ENCODE measurements around the gene PRR5L.
A peak's percentile ranks its signal among the peaks of the same experiment; 100 is the strongest.
"Not testable (repeated sequence)": the region's sequence is repeated elsewhere in the genome, so short reads cannot be mapped to it uniquely, and the experiment has no call there.

Gene PRR5L

DNA sequence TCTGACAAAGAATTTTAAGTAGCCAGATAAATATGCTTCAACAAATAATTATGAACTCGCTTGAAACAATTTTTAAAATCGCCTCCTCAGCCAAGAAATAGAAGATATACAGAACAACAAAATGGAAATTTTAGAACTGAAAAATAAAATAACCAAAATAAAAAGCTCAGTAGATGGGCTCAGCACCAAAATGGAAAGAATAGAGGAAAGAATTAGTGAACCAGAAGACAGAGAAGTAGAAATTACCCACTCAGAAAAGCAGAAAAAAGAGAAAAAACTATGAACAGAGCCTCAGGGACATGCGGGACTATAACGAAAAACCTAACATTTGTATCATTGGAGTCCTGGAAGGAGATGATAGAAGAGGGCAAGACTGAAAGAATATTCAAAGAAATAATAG, 14.2 kb upstream of the PRR5L start:
- ATAC-seq (no peak), DNase-seq (no peak)

DNA sequence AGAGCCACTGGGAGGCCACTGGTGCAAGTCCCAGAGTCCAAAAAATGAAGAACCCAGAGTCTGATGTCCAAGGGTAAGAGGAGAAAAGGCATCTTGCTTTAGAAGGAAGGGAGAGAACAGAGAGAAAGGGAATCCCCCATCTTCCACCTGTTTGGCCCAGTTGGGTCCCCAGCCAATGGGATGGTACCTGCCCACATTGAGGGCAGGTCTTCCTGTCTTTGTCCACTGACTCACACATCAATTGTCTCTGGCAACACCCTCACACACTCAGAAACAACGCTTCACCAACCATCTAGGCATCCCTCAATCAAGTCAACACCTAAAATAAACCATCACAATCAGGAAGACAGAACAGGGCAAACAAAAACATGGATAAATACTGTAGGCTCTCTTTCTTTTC, 13.2 kb upstream of the PRR5L start:
- no peak for DNase-seq
- no peak for ATAC-seq

DNA sequence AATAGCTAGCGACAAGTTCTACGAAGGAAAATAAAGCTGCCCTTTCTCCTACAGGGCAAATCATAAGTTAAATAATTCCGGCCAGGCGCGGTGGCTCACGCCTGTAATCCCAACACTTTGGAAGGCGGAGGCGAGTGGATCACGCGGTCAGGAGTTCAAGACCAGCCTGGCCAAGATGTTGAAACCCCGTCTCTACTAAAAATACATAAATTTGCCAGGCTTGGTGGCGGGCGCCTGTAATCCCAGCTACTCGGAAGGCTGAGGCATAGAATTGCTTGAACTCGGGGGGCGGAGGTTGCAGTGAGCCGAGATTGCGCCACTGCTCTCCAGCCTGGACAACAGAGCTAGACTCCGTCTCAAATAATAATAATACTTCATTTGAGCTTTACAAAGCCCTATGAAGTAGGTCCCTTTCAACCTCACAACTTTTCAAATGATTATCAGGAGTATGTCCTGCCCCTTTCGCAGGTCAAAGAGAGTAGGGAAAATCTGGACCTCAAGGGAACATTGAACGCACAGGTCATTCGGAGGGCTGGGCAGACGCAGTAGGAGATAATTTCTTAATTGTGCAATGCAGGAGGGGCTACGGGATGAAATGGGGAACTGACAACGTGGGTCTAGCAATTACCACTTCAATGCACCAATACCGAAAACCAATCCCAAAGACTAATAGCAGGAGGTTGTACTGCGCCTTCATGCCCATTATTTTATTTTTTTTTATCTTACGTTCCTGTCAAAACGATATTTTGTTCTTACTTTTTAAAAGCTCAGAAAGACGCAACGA, 7.5 kb upstream of the PRR5L start:
- ATAC-seq (no peak), DNase-seq (no peak)

DNA sequence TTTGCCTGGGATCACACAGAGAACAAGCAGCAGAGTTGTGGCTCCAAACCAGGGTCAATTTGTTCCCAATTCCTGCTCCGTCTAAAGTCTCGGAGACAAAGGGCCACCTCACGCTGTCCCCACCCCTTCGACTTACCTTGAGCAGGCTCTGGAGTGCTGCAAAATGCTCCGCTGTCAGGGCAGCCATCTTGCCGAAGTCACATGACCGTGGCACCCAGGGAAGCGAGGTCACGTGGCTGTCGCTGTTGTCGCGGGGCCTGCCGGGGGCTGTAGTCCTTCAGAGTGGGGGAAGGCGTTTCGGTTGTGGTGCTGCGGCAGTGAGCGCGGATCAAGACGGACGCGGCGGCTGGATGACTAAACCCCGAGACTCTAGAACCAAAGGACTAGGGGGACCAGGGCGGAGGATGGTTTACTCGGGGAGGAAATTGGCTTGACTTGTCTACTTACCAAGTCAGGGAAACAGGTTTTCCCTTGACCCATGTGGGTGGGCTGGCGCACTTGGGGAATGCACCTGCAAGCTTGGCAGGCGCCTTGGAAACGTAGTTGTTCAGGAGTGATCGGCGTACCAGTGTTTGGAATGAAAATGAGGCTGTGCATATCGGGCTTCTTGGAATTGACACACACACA, 6.7 kb upstream of the PRR5L start, which contains the start of gene COMMD9:
Gene COMMD9, minus strand, starts transcription at position 199 of the 627 bp plus-strand sequence. Its CDS starts 12 bp downstream, at position 187.
- ATAC-seq (peak; percentile 99), DNase-seq (peak; percentile 93)

DNA sequence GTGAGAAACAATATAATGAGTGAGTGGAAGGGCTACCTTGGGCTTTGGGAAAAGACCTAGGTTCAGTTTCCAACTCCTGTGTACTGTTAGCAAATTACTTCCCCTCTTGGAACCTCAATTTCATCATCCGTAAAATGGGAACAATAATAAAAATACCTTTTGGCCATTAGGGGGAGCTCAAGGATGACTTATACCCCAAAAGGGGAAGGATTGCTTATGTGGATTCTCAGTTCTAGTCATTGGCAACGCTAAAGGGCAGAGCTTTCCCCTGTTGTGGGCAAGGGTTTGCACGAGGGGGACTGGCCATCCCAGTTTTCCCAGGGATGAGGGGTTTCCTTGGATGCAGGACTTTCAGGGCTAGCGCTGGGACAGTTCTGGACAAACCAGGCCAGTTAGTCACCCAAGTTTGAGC, 3.8 kb upstream of the PRR5L start:
- ATAC-seq (no peak), DNase-seq (no peak)

DNA sequence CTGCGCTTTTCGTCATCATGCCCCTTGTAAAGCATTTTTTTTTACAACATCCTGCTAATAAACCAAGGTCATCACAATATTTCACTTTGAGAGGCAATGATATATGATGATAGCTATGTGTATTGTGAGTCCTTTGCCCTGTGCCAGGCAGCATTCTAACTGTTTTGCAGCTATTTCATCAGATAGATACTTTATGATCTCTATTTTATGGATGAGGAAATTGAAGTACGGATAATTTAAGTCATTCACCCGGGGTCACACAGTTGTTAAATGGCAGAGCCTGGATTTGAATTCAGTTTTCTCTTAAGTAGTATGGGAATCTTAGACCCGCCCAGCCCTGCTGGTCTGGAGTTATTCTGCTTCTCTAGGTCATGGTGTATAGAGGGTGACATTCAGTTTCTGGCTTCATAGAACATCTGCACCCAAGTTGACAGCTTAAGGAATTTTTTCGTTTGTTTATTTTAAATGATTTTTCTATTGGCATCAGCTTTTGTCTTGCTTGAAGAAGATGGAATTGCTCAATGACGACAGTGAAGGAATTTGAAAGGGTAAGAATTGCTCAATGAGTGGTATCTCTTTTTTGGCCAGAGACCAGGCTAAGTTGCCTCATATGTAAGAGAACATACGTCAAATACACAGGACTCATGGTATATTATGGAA, 926 bp downstream of the PRR5L start:
- ATAC-seq: no peak
- DNase-seq: no peak

DNA sequence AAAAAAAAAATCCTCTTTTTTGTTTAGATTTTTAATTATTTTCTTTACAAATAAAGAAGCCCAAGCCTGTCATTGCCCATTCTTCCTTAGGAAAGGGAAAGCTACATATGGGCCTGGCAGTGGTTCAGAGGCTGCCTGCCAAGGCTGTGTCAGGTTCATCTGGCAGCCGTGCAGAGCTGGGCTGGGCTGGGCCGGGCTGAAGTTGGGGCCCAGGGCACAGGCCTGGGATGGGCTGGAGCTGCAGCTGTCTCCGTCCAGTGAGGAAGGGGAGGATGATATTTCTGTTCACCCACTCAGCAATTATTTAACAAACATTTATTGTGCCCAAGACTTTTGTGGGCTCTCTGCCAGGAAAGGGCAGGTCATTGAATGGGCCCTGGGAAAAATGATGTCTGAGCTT, 4.6 kb downstream of the PRR5L start:
- no peak for DNase-seq

DNA sequence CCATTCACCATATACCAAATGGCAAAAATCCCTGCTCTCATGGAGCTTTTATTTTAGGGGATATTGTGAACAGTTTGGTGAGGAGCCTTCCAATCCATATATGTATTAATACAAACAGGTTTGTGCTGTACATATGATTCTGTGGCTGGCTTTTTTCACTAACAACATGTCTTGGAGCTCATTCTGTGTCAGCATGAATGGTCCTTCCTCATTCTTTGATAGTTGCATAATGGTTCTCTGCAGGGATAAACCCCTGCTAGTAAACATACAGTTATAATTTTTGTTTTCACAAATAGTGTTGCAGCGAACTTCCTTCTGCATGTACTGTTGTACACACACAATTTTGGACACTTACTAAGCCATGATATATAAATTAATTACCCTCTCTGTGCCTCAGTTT, 8.3 kb downstream of the PRR5L start:
- ATAC-seq (no peak), DNase-seq (no peak)

More for the DNA sequence above, 4.6 kb downstream of the PRR5L start:
- ATAC-seq: no peak

DNA sequence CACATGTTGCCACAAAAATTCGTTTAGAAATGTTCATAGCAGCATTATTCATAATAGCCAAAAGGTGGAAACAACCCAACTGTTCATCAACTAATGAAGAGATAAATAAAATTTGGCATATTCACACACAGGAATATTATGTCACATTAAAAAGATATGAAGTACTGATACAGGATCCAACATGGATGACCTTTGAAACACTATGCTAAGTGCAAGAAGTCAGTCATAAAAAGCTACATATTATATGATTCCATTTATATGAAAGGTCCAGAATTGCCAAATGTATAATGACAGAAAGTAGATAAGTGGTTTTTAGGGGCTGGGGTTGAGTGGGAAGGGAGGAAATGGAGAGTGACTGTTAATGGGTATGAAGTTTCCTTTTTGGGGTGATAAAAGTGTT, 9.0 kb downstream of the PRR5L start:
- DNase-seq (no peak), ATAC-seq (no peak)

DNA sequence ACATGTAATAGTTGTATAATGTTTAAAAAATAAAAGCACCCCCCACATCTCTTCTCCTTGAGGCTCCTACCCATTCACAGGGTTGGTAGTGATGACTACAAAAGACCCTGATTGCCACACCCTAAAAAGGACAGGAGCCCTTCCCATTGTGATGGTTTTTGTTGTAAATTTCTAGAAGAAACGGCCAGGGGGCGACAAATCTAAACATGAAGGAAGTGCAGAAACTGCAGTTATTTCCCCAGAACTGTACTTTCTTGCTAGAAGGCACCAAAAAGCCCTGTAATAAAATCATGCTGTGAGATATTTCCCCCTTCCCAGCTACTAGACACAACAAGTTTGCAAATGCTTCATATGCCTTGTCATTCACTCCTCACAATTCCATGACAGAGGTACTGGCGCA, 10.8 kb downstream of the PRR5L start:
- DNase-seq (peak; percentile 14), ATAC-seq (no peak)

DNA sequence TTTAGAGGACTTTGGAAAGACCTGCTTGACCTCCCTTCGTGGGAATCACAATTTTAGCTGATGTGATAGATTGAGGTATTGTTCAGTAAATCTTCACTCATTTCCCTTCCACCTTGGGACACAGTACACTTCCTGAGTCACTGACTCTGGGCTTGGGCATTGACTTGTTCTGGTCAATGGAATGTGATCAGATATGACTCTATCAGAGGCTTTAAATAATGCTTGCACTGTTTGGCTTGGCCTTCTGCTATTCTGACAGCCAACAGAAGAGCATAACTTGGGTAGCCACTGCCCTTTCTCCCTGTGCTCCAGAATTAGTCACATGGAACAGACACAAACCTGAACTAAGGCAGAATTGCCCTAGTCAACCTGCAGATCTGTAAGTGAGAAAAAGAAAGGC, 12.5 kb downstream of the PRR5L start:
- DNase-seq (no peak), ATAC-seq (no peak)

DNA sequence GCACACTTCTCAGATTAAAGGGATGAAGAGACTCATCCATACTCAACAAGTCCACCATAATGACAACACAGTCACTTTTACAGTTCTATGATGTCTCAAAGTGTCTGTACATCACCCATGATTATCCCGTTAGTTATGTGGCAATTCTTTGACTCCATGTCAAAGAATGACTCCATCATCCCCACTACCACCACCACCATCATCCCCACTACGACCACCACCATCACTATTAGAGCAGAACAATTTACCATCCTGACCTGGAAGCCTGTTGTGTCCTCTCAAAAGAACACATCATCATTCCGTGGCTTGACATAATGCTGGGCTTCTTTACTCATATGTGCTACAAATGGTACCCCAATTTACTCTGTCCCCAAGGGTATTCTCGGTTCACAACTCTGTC, 13.7 kb downstream of the PRR5L start:
- DNase-seq: no peak
- ATAC-seq: no peak

DNA sequence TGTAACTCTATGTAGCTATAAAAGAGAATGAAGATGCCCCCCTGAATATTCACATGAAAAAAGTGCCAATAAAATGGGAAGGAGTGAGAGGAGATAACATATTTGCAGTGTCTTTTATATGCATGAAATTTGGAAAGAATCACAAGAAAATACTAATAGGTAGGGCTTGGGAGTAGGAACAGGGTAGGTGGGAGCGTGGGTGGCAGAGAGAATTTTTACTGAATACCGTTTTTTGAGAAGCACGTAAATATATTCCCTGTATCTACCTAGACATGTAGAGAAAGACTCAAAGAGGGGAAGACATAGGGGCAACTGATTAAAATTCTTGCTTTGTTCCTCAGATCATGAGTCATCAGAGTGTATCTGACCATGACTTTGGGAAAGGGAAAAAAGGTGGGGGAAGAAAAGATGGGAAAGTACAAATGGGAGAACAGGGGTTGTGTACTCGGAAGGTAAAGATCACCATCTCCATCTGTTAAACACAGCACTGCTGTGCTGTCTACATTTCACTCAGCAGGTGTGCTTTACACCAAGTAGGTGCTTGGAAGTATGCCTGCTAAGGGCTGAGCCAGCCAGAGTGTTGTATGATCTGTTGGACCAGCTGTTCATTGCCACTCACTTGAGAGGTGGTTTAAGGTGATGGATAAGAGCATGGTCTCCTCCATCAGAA, 16.0 kb downstream of the PRR5L start:
- ATAC-seq (peak; percentile 17), DNase-seq (no peak)

DNA sequence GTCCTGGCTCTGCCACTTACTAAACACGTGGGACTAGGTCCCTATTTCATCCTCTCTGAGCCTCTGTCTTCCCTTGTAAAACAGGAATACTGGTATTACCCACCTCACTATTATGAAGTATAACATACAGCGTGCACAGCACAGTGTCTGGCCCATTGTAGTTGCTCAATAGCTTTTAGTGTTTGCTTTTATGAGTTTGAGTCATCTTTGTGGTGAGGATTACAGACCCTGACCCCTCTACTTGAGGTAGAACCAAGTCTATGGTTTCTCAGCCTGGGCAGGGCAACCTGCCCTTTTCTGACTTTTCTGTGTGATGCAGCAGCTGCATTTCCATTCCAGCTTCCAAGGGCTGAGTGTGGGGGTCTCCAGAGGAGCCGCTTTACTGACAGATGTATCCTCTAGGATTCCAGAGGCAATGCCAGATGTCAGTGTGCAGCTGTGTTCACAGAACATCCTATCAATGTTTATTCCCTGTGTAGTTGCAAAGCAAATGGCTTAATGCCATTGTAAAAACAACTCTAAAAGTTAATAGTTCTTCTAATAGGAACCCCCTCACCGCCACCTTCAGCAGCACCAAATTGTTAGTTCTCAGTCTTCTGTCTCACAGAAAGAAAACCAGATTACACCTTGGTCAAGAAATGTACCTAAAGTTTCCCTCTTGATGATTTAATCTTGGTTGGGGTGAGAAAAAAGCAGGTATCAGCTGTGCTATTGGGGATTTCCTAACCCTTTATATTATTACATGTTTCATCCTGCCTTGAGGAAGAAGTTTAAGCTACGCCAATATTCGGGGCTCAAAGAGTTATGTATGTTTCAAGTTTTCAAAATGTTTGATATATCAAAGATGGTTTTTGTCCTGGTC, 16.8 kb downstream of the PRR5L start:
- ATAC-seq (peak; percentile 68), DNase-seq (no peak)

DNA sequence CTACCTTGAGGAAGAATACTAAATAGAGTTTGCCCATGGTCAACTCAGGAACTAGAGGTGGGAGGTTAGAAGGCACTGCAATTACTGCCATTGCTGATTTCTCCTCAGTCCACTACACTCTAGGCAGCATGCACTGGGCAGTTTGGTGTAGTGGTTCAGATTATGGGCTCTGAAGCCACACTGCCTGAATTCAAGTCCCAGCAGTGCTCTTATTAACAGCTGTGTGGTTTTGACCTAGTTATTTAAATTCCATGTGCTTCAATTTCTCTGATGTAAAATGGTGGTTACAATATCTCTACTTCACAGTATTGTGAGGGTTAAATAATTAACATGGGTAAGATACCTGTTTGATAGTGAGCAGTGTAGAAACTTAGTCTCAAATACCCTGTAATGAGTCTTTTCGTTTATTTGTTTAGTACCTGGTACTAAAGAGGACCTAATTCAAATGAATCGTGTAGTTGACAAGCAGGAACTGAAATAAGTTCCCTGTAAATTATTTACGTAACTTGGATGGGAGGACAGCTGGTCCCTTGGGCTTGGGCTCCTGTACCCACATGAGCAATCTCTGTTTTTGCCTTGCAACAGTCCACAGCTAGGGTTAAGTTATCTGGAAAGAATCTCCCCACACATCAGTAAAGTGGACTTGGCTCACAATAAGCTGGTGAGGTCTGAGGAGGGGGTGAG, 17.8 kb downstream of the PRR5L start:
- ATAC-seq (no peak), DNase-seq (no peak)

DNA sequence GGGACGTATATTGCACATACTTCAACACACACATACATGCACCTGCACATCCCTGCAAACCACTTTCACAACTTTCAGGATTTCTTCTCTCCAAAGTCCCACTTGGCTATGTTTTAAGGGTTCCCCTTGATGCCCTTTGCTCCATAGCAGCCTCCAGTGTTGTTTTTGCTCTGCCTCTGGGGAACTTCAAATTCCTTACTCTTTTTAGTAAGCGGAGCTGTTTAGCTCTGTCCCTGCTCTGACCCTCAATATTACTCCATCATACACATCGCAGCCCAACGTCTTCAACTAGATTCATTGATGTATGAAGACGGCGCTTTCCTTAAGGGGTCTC, 18.3 kb downstream of the PRR5L start:
- no peak for DNase-seq
- ATAC-seq: no peak

DNA sequence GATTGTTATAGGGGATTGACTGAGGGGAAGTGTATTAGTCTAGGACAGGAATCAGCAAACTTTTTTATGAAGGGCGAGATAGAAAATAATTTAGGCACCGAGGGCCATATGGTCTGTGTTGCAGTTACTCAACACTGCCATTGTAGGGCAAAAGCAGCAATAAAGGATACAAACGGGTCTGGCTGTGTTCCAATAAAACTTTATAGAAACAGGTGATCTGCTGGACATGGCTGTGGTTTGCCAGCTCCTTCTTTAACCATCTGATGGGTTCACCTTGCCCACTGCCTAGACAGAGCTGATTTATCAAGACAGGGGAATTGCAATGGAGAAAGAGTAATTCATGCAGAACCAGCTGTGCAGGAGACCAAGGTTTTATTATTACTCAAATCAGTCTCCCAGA, 20.0 kb downstream of the PRR5L start:
- DNase-seq: no peak
- no peak for ATAC-seq

DNA sequence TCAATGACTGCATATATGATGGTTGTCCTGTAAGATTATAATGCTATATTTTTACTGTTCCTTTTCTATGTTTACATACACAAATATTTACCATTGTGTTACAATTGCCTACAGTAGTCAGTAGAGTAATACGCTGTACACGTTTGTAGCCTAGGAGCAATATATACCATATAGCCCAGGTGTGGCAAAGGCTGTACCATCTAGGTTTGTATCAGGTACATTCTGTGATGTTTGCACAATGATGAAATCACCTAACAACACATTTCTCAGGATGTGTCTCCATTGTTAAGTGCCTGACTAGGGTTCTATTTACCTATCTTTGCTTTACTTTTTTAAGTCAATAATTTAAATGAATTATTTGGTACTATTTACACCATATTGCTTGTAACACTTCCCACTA, 21.9 kb downstream of the PRR5L start:
- DNase-seq (no peak), ATAC-seq (no peak)

DNA sequence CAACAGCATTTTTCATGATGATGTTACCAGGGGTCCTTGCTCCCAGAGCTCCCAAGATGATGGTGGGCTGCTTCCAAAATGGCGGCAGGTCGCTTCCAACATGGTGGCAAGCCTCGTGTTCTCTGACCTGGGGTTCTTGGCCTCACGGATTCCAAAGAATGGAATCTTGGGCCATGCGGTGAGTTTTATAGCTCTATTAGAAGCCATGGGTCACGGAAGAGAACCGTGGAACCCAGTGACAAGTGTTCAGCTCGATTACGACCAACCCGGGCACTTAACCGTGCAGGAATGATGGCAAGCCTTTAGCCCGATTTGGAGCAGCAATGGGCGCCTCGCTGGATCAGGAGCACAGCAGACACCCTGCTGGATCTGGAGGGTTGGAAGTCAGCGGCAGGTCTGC, 28.9 kb downstream of the PRR5L start:
- ATAC-seq: not testable (repeated sequence)

DNA sequence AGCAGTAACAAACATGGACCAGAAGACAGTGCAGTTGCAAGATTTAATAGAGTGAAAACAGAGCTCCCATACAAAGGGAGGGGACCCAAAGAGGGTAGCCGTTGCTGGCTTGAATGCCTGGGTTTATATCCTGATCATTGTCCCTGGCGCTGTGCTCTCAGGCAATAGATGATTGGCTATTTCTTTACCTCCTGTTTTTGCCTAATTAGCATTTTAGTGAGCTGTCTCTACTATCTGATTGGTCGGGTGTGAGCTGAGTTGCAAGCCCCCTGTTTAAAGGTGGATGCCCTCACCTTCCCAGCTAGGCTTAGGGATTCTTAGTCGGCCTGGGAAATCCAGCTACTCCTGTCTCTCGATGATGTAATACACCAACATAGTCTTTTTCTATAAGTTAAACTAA, 29.3 kb downstream of the PRR5L start:
- not testable (repeated sequence) for ATAC-seq, DNase-seq

More for the DNA sequence above, 28.9 kb downstream of the PRR5L start:
- DNase-seq: not testable (repeated sequence)
